Naive thymus-derived CD4-positive, alpha-beta T cell (primary cell): ENCODE measurements around the gene USP19. TPM values are rescaled to one million over a fixed set of nuclear protein-coding genes. Genes with fewer than 3 reads are reported as not detected.
A peak's percentile ranks its signal among the peaks of the same experiment; 100 is the strongest.

ENCODE experiments used
- ATAC-seq: fragments of 150-1000 bp; cut with Tn5 transposase; 2 replicates; pipeline ENCODE4 v1.10.0; 2021; ENCODE audit warnings: mild to moderate bottlenecking, moderate library complexity
- CTCF ChIA-PET: fragments of 350-600 bp; sonication (Branson Sonifier 250); formaldehyde crosslinking; loops from one replicate; lab custom pipeline; 2021; ENCODE audit warnings: antibody characterized with exemption; lab: Charles Lee
- POLR2A ChIA-PET: fragments of 350-600 bp; sonication (Branson Sonifier 250); formaldehyde crosslinking; loops from one replicate; lab custom pipeline; 2021; ENCODE audit warnings: antibody characterized with exemption, inconsistent platforms; lab: Charles Lee
- DNase-seq, 9 donors: peaks; one replicate each; pipeline versions ENCODE4 v3.0.0 to v3.0.0-alpha.2; 2020 to 2022; ENCODE audit warnings: mixed read lengths in 1 of 9
- H3K27ac ChIP-seq: one replicate; pipeline ENCODE4 v1.7.0; 2013; ENCODE audit warnings: mild to moderate bottlenecking, low read depth, low read length, moderate library complexity
- H3K27me3 ChIP-seq, 2 donors: one replicate each; pipeline ENCODE4 v1.7.0; 2013; ENCODE audit warnings: low read length in 2 of 2, mild to moderate bottlenecking in 2 of 2, moderate library complexity in 2 of 2; ENCODE audit not compliant: control insufficient read depth in 2 of 2, insufficient read depth in 2 of 2
- H3K36me3 ChIP-seq, 3 experiments: 1 replicate in 2 of 3; 2 replicates in 1 of 3; pipeline ENCODE4 v1.7.0; 2013; ENCODE audit warnings: low read length in 3 of 3, mild to moderate bottlenecking in 3 of 3, moderate library complexity in 1 of 3; ENCODE audit not compliant: insufficient read depth in 3 of 3, control insufficient read depth in 2 of 3
- H3K4me1 ChIP-seq, 2 donors: one replicate each; pipeline ENCODE4 v1.7.0; 2013; ENCODE audit warnings: low read length in 2 of 2, mild to moderate bottlenecking in 2 of 2, moderate library complexity in 1 of 2; ENCODE audit not compliant: control insufficient read depth in 2 of 2, insufficient read depth in 2 of 2
- H3K4me3 ChIP-seq: 2 replicates; pipeline ENCODE4 v1.7.0; 2013; ENCODE audit warnings: mild to moderate bottlenecking, low read length
- H3K9me3 ChIP-seq, 3 experiments: 1 replicate in 2 of 3; 2 replicates in 1 of 3; pipeline ENCODE4 v1.7.0; 2013; ENCODE audit warnings: low read length in 3 of 3; ENCODE audit not compliant: control insufficient read depth in 2 of 3
- H3K27ac Mint-ChIP-seq, 9 donors: one replicate each; pipeline ENCODE4 v1.8.0; 2020 to 2022; ENCODE audit warnings: mixed read lengths in 9 of 9, mild to moderate bottlenecking in 8 of 9, moderate library complexity in 5 of 9, inconsistent platforms in 2 of 9
- H3K27me3 Mint-ChIP-seq, 5 donors: one replicate each; pipeline ENCODE4 v1.8.0; 2021 to 2022; ENCODE audit warnings: mixed read lengths in 5 of 5, mild to moderate bottlenecking in 1 of 5
- H3K36me3 Mint-ChIP-seq, 5 donors: one replicate each; pipeline ENCODE4 v1.8.0; 2020 to 2022; ENCODE audit warnings: mixed read lengths in 5 of 5, mild to moderate bottlenecking in 3 of 5, inconsistent platforms in 1 of 5
- H3K4me1 Mint-ChIP-seq, 7 donors: one replicate each; pipeline ENCODE4 v1.8.0; 2020 to 2022; ENCODE audit warnings: mixed read lengths in 7 of 7, mild to moderate bottlenecking in 3 of 7, inconsistent platforms in 1 of 7
- H3K4me3 Mint-ChIP-seq, 10 donors: one replicate each; pipeline ENCODE4 v1.8.0; 2020 to 2022; ENCODE audit warnings: mild to moderate bottlenecking in 10 of 10, mixed read lengths in 10 of 10, moderate library complexity in 6 of 10, inconsistent platforms in 2 of 10
- H3K9me3 Mint-ChIP-seq, 11 donors: one replicate each; pipeline ENCODE4 v1.8.0; 2020 to 2022; ENCODE audit warnings: mixed read lengths in 11 of 11, mild to moderate bottlenecking in 4 of 11, inconsistent platforms in 1 of 11, moderate library complexity in 1 of 11
- intact Hi-C, 2 donors: fragments of 100-400 bp; cut with micrococcal nuclease; formaldehyde crosslinking; loops; one replicate each; pipeline ENCODE4 v1.15.1; 2023
- polyA plus RNA-seq, 2 donors: library from polyadenylated mRNA; unstranded; fragments of 300-500 nt; fragmentation: Illumina TruSeq; gene quantifications; one replicate each; pipeline ENCODE4 v1.2.3, GENCODE V29; 2021
- total RNA-seq, 6 experiments: library from RNA in 5 of 6; stranded (reverse) in 5 of 6; gene quantifications; 1 replicate in 5 of 6; 2 replicates in 1 of 6; pipeline ENCODE4 v1.2.3 and lab custom pipeline; 2021 to 2026

Gene USP19
- total and polyA plus RNA-seq, 7 experiments from 2014 or later, result 29.9 to 106 (median 70.8) TPM

GRCh38 chr3:49131576-49131975, 11.0 kb upstream of the USP19 start:
- peak overlapping the region in 1 of 9 donors; percentile 25 for H3K27ac Mint-ChIP-seq
- H3K4me1 Mint-ChIP-seq, result peaks cover 0 to 11% (median 0%) of the 10 kb centered on the region in 7 donors
- peaks cover 16 to 22% (median 17%) of the 10 kb centered on the region in 5 donors for H3K27me3 Mint-ChIP-seq
- no peaks in the 10 kb centered on the region for H3K9me3 ChIP-seq
- no peak overlapping the region for H3K27ac ChIP-seq
- no peak overlapping the region for H3K4me3 ChIP-seq
- peaks cover 0 to 2% (median 0%) of the 10 kb centered on the region in 11 donors for H3K9me3 Mint-ChIP-seq
- no peaks in the 10 kb centered on the region for H3K4me1 ChIP-seq
- no peaks in the 10 kb centered on the region for H3K36me3 ChIP-seq
- ChIA-PET CTCF (no interaction called here), POLR2A (no interaction called here)
- DNase-seq (no peak), ATAC-seq (no peak)
- no peak overlapping the region for H3K4me3 Mint-ChIP-seq
- H3K27me3 ChIP-seq, result no peaks in the 10 kb centered on the region
- intact Hi-C loops, result no loop called here
- peaks cover 0 to 3% (median 0%) of the 10 kb centered on the region in 5 donors for H3K36me3 Mint-ChIP-seq

- ChIA-PET POLR2A (interaction anchor here (0.7 kb wide), 1 partner anchor 31 kb away, joined by 3 read pairs; no protein-coding TSS in a partner anchor), CTCF (no interaction called here)
- DNase-seq (no peak), ATAC-seq (no peak)
- Histone ChIP-seq H3K27me3 (no peaks in the 10 kb centered on the region), H3K4me1 (no peaks in the 10 kb centered on the region), H3K4me3 (no peak overlapping the region), H3K36me3 (no peaks in the 10 kb centered on the region), H3K27ac (no peak overlapping the region), H3K9me3 (no peaks in the 10 kb centered on the region)
- H3K36me3 Mint-ChIP-seq, result peaks cover 0 to 3% (median 0%) of the 10 kb centered on the region in 5 donors
- H3K4me1 Mint-ChIP-seq, result peaks cover 0 to 11% (median 0%) of the 10 kb centered on the region in 7 donors
- peaks cover 0 to 2% (median 0%) of the 10 kb centered on the region in 11 donors for H3K9me3 Mint-ChIP-seq
- peaks cover 16 to 22% (median 17%) of the 10 kb centered on the region in 5 donors for H3K27me3 Mint-ChIP-seq
- no peak overlapping the region for H3K27ac Mint-ChIP-seq
- intact Hi-C loops, result no loop called here
- H3K4me3 Mint-ChIP-seq, result no peak overlapping the region
Observed at GRCh38 chr3:49131040-49131439, 10.4 kb upstream of the USP19 start.

- intact Hi-C loops, result loop anchor here in 1 of 2 donors (5.0 kb wide), 1 partner anchor 408 kb away; the partner anchor contains the start of gene IP6K2
- Mint-ChIP-seq H3K9me3 (no peaks in the 10 kb centered on the region), H3K4me1 (peaks cover 0 to 10% (median 8%) of the 10 kb centered on the region in 7 donors), H3K36me3 (no peaks in the 10 kb centered on the region), H3K27ac (peak overlapping the region in 2 of 9 donors; percentile 60 to 69), H3K4me3 (no peak overlapping the region), H3K27me3 (no peaks in the 10 kb centered on the region)
- Histone ChIP-seq H3K36me3 (peaks cover 0 to 4% (median 0%) of the 10 kb centered on the region in 3 experiments), H3K4me1 (peaks cover 6 to 7% of the 10 kb centered on the region in 2 donors), H3K27ac (no peak overlapping the region), H3K27me3 (no peaks in the 10 kb centered on the region), H3K9me3 (no peaks in the 10 kb centered on the region), H3K4me3 (no peak overlapping the region)
- CTCF ChIA-PET, result no interaction called here
- no peak for DNase-seq
- no peak for ATAC-seq
- POLR2A ChIA-PET, result no interaction called here
Observed at GRCh38 chr3:49124991-49125670, 4.5 kb upstream of the USP19 start.

- H3K4me3 Mint-ChIP-seq, result no peak overlapping the region
Observed at GRCh38 chr3:49124203-49124602, 3.6 kb upstream of the USP19 start.

GRCh38 chr3:49123687-49124086, 3.1 kb upstream of the USP19 start:
- Histone ChIP-seq H3K4me3 (no peak overlapping the region), H3K27me3 (no peaks in the 10 kb centered on the region), H3K9me3 (no peaks in the 10 kb centered on the region), H3K4me1 (peaks cover 17 to 20% of the 10 kb centered on the region in 2 donors), H3K27ac (no peak overlapping the region), H3K36me3 (peaks cover 0 to 11% (median 0%) of the 10 kb centered on the region in 3 experiments)
- peak overlapping the region in 2 of 9 donors; percentile 22 to 56 for H3K27ac Mint-ChIP-seq
- peaks cover 0 to 23% (median 20%) of the 10 kb centered on the region in 7 donors for H3K4me1 Mint-ChIP-seq
- CTCF ChIA-PET, result no interaction called here
- no peaks in the 10 kb centered on the region for H3K27me3 Mint-ChIP-seq
- peaks cover 0 to 4% (median 0%) of the 10 kb centered on the region in 5 donors for H3K36me3 Mint-ChIP-seq
- H3K4me3 Mint-ChIP-seq, result no peak overlapping the region
- intact Hi-C loops, result loop anchor here in 1 of 2 donors (5.0 kb wide), 1 partner anchor 406 kb away; the partner anchor contains the start of gene IP6K2
- H3K9me3 Mint-ChIP-seq, result no peaks in the 10 kb centered on the region
- DNase-seq, result no peak
- POLR2A ChIA-PET, result interaction anchor here (0.9 to 7.8 kb wide), 3 partner anchors 16 to 30 kb away, joined by 3 to 84 read pairs (median 3); partner anchors contain the start of genes QARS1 and QRICH1
- ATAC-seq, result no peak

More at GRCh38 chr3:49124203-49124602, 3.6 kb upstream of the USP19 start:
- Histone ChIP-seq H3K4me3 (no peak overlapping the region), H3K4me1 (peaks cover 15% of the 10 kb centered on the region in 2 donors), H3K9me3 (no peaks in the 10 kb centered on the region), H3K36me3 (peaks cover 0 to 6% (median 0%) of the 10 kb centered on the region in 3 experiments), H3K27ac (no peak overlapping the region), H3K27me3 (no peaks in the 10 kb centered on the region)
- ChIA-PET POLR2A (interaction anchor here (1.2 to 7.8 kb wide), 2 partner anchors 17 to 30 kb away, joined by 3 to 84 read pairs; partner anchors contain the start of genes QARS1 and QRICH1), CTCF (no interaction called here)
- intact Hi-C loops, result loop anchor here in 1 of 2 donors (5.0 kb wide), 1 partner anchor 407 kb away; the partner anchor contains the start of gene IP6K2
- ATAC-seq, result no peak
- Mint-ChIP-seq H3K9me3 (no peaks in the 10 kb centered on the region), H3K4me1 (peaks cover 0 to 18% (median 15%) of the 10 kb centered on the region in 7 donors), H3K36me3 (no peaks in the 10 kb centered on the region), H3K27ac (peak overlapping the region in 2 of 9 donors; percentile 10 to 28), H3K27me3 (no peaks in the 10 kb centered on the region)
- DNase-seq, result no peak

GRCh38 chr3:49122886-49123545, 2.4 kb upstream of the USP19 start:
- no peak overlapping the region for H3K4me3 ChIP-seq
- intact Hi-C loops, result loop anchor here in 1 of 2 donors (5.0 kb wide), 1 partner anchor 406 kb away; the partner anchor contains the start of gene IP6K2
- no peak overlapping the region for H3K27ac ChIP-seq
- Mint-ChIP-seq H3K4me3 (no peak overlapping the region), H3K27ac (peak overlapping the region in 2 of 9 donors; percentile 22 to 55), H3K27me3 (no peaks in the 10 kb centered on the region), H3K36me3 (peaks cover 0 to 4% (median 0%) of the 10 kb centered on the region in 5 donors), H3K4me1 (peaks cover 0 to 25% (median 21%) of the 10 kb centered on the region in 7 donors), H3K9me3 (no peaks in the 10 kb centered on the region)
- no peaks in the 10 kb centered on the region for H3K27me3 ChIP-seq
- no peak for DNase-seq
- ChIA-PET POLR2A (interaction anchor here (0.9 to 7.8 kb wide), 4 partner anchors 16 to 31 kb away, joined by 3 to 84 read pairs (median 32); partner anchors contain the start of genes QARS1 and QRICH1), CTCF (no interaction called here)
- peaks cover 17 to 20% of the 10 kb centered on the region in 2 donors for H3K4me1 ChIP-seq
- H3K36me3 ChIP-seq, result peaks cover under 1 to 18% (median 2%) of the 10 kb centered on the region in 3 experiments
- no peak for ATAC-seq
- no peaks in the 10 kb centered on the region for H3K9me3 ChIP-seq
